ENCODE data around the gene TENM3.

DNA sequence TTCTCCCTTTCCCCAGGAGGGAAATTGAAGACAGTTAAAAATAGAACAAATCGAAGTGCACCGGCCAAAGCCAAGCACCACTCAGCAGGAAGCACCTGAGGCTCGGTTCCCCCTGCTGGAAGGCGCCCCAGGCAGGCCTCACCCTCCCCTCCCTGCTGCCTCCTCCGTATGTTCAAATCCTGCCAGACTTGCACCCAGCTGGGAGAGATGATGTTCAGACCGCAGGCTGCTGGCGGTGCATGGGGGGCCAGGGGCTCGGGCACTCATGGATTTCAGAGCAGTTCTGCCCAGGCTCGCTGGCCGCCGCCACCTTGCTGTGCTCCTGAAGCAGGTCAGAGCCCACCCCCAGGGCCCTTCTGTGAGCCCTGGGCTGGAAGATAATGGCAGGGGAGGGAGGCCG is 582.6 kb downstream of the TENM3 start:
- no peak for TF ChIP-seq CTCF (IDR thresholded peaks at IDR 0.05; ENCODE audit: low read depth, low read length)
- no peak for TF ChIP-seq EZH2phosphoT487 (IDR thresholded peaks at IDR 0.05; ENCODE audit: low read depth)
